ENCODE results near the gene SMIM26.

- TF ChIP-seq CTCF (IDR thresholded peaks at IDR 0.05) (no peak), POLR2A (IDR thresholded peaks at IDR 0.05) (no peak)
Measured at GRCh38 chr20:18533978-18534644, 33.1 kb upstream of the SMIM26 start.
